ENCODE measurements around the gene DHX29. TPM values are rescaled to one million over a fixed set of nuclear protein-coding genes. Genes with fewer than 3 reads are reported as not detected.
A peak's percentile ranks its signal among the peaks of the same experiment; 100 is the strongest.

DHX29 gene
- total RNA-seq, 2 donors from 2014 or later: 18.6 to 21.4 TPM

DNA sequence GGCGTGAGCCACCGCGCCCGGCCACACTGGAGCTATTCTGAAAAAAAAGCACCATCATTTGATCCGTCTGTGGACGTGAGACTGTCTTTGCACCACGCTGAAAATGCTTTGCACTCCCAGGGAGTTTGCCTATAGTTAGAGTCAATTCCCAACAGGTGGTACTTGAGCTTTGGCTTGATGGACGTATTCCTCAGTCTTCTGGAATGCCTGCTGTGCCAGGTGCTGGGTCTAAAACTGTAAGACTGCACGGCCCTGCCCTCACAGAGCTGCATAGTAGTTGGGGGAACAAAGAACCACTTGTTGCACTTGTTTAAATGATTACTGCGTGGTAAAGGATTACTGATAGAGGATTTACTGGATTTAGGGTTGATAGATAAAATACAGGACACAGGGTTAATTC, 70.7 kb downstream of the DHX29 start:
- ATAC-seq (no peak), DNase-seq (no peak)
- intact Hi-C loops (cut with DNase I, micrococcal nuclease): loop anchor here in 1 of 2 donors (10.0 kb wide), 1 partner anchor 62 kb away; the partner anchor contains the start of gene CDC20B

DNA sequence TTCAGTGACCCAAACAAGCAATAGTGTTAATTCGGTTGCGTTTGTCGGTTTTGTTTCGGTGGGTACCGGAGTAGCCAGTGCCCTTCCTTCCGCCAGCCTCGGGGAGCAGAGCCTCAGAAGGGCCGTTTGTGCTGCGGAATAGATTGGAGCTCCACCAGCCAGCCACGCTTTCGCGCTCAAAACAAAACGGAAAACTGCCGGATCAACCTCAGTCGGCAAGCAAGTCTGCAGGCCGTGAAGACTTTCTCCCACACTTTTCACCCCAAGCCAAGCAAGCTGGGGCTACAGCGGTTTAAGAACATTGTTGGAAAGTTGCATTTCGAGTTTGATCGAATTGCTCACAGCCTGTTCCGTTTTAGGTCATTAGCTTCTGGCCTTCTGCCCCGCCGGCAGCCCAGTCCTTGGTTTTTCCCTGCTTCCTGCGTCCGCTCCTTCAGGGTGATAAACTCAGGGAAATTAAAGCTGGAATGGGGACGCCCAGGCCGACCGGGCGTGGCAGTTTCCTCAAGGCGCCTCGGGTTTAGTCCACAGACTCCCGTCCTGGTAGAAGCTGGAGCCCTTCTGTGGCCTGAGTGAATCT, 73.3 kb downstream of the DHX29 start:
- DNase-seq (peak; percentile 72 to 76), ATAC-seq (peak; percentile 63)
- intact Hi-C loops (cut with DNase I, micrococcal nuclease): loop anchor here in 1 of 2 donors (10.0 kb wide), 1 partner anchor 59 kb away; the partner anchor contains the start of gene CDC20B

DNA sequence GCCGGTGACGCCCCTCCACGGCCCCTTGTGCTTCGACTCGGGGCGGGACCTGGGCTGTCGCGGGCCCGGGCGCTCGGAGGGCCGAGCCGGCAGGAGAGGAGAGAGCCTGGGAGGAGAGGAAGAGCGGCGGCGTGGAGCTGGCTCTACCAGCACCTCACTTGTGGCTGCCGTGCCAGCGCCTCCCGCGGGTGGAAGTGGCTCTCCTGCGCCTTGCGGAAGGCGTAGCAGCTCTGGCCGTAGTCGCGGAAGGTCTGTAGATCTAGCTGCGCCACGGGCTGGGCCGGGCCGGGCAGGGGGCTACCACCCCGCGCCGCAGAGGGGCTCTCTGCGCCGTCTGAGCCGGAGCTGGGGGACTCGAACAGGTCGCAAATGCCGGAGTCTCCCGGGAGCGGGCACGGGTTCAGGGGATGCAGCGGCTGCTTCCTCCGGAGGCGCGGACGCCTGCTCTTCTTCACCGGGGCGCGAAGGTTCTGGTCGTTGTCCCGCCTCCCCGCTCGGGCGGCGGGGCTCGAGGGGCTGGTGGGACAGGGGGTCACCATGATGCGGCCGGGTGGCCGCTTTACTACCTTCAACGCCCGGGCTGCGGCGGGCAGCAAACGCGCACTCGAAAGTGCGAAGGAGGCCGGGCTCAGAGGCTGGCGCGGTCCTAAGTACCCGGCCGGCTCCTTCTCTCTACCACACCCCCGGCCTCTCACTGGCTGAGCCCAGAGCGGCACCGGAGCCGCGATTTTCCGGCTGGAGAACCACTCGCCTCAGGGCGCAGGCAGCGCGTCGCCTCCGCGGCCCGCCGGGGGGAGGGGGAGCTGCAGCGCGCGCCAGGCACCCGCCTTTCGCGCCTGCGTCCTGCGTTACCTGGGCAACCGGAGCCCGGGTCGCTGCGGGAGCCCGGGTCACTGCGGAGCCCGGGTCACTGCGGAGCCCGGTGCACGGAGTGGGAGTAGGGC, 74.2 kb downstream of the DHX29 start, which contains the start of gene CCNO:
TSS of gene CCNO (minus strand) at position 624 of the 944 bp plus-strand sequence. CDS start at position 539, 85 bp downstream.
- intact Hi-C loops (cut with DNase I, micrococcal nuclease): loop anchor here in 1 of 2 donors (10.0 kb wide), 1 partner anchor 58 kb away; the partner anchor contains the start of gene CDC20B
- peak; percentile 75 to 78 for DNase-seq
- ATAC-seq: peak; percentile 80

DNA sequence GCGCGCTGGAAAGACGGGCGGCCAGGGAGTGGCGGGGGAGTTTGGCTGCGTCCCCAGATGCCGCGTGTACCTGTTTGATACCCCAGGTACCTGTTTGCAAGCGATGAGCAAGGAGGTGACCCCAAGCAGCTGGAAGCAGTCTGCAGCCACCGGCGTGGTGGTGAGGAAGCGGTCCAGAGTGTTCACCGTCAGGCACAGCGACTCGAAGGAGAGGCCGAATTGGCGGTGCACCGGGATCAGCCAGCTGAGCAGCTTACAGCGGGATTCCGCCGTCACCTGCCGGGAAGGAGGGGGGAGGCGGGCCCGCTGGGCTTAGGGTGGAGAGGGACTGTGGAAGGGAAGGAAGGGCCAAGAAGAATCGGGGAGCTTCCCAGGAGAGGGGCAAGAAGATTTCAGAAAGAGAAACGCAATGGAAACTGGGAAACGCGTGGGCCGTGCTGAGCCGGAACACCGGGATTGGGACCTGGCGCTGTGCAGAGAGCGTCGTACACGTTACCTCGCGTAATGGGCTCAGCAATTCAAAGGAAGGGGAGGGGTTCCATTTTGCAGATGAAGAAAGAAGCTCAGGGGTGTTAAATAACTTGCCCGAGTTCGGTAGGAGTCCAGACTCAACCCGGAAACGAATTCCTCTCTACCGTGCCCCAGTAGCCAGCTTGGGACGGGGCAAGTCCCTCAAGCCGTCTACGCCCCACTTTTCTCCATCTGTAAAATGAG, 75.1 kb downstream of the DHX29 start:
- ATAC-seq: peak; percentile 27
- intact Hi-C loops (cut with DNase I, micrococcal nuclease): loop anchor here in 1 of 2 donors (10.0 kb wide), 1 partner anchor 58 kb away; the partner anchor contains the start of gene CDC20B
- peak; percentile 42 to 51 for DNase-seq

DNA sequence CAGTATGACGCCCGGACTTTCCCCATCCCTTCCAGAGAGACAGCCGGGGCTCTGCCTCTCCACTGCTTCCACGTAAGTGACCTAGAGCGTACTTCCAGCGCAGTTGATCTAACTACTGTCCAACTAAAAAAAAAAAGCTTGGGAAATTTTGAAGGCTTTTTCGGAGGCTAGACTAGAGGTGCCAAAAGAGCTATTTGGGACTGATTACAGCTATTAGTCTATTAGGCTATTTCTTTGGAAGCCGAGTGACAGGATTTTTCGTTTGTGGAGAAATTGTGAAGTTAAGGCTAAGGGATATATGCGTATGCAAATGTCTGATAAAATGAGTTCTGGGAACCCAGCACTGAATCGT, 75.6 kb downstream of the DHX29 start:
- intact Hi-C loops (cut with DNase I, micrococcal nuclease): loop anchor here in 1 of 2 donors (10.0 kb wide), 1 partner anchor 57 kb away; the partner anchor contains the start of gene CDC20B
- no peak for ATAC-seq

DNA sequence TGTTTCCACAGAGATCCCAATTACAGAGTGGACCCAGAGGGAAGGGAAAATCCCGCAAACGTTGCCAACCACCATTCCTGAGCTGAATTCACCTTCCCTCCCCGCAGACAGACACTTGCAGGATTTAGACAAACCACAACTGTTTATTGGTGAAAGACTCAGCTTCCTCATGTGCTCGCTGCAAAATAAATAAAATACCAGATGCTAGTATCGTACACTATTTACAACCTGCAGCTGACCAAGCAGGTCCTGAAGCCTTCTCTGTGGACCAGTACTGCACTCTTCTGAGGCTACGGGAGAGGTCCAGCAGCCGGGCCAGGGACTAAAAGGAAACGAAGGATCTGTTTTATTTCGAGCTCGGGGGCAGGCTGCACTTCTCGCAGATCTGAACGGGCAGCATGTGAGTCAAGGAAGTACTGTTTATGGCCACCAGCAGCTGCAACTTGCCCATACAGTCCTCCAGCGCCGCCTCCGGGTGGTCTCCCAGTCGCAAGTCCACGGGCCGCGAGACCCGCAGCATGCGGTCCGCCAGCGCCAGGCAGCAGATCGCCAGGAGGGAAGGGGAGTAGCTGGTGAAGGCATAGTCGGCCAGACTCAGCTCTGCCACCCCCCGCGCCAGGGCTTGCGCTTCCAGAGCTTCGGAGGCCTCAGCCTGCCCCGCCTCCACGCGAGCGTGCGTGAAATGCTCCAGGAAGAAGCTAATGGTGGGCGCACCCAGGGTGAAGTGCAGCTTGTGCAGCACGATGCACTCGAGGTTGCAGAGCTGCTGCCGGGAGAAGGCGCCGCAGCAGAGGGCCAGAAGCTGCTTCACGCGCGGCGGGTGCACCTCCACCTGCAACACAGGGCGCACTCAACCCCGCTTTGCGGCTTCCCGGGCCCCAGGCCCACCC, 76.2 kb downstream of the DHX29 start:
- ATAC-seq (peak; percentile 19), DNase-seq (peak; percentile 36 to 51)
- intact Hi-C loops (cut with DNase I, micrococcal nuclease): loop anchor here in 1 of 2 donors (10.0 kb wide), 1 partner anchor 56 kb away; the partner anchor contains the start of gene CDC20B

More for the DNA sequence above, 75.6 kb downstream of the DHX29 start:
- DNase-seq: no peak

DNA sequence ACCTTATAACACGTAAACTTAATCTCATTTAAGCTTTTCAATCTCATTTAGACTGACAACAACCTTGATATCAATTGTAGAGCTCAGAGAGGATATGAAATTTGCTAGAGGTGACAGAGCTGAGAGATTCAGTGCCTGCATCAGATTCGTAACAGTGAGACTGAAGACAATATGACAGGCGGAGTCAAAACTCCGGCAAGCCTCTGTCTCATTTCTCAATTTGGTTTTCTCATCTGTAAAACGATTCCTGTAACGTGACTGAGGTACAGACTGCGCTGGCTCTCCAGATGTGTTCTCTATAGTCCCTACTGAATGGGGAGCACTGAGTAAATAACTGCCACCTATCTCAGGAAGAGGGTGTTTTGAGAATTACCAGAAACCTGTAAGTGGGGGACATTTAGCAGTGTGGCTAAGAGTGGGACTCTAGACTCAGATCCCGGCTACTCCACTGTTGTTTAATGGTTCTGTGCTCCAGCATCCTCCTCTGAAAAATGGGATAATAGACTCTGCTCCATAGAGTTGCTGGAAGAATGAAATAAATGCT, 77.3 kb downstream of the DHX29 start:
- intact Hi-C loops (cut with DNase I, micrococcal nuclease): loop anchor here in 1 of 2 donors (10.0 kb wide), 1 partner anchor 55 kb away; the partner anchor contains the start of gene CDC20B
- DNase-seq (no peak), ATAC-seq (no peak)

DNA sequence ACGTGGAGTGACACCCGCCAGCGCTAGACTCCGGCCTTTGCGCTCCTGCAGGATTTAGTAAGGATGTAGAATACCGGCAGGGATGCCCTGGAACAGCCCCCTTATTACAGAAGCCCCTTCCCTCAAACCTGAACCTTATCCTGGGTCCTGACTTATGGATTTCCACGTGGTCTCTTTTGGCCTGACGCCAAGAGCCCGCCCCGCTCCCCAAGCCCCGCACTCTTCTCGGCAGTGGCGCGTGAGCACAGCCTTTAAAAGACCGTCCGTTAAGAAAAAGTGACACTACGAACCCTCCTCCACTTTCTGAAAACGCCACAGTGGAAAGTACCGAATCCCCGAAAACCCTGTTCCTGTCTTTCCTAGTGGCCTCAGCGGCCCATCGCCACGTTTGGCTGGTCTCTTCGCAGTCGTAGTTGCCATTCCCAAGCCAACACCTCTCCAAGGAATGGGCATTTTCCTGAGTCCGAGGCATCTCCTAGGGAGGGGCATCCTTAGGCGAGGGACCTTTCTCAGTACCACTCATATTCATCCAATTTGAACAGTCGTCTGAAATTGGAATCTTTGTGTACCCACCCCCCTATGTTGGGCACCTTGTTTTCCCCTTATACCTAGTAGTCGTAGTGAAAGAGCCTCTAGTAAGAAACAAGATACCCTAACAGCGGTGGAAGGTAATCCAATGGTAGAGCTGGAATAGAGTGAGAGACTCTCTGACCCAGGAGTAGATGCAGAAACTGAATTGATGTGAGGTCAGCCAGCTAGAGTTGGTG, 79.6 kb downstream of the DHX29 start:
- intact Hi-C loops (cut with DNase I, micrococcal nuclease): no loop called here
- ATAC-seq (no peak), DNase-seq (no peak)

DNA sequence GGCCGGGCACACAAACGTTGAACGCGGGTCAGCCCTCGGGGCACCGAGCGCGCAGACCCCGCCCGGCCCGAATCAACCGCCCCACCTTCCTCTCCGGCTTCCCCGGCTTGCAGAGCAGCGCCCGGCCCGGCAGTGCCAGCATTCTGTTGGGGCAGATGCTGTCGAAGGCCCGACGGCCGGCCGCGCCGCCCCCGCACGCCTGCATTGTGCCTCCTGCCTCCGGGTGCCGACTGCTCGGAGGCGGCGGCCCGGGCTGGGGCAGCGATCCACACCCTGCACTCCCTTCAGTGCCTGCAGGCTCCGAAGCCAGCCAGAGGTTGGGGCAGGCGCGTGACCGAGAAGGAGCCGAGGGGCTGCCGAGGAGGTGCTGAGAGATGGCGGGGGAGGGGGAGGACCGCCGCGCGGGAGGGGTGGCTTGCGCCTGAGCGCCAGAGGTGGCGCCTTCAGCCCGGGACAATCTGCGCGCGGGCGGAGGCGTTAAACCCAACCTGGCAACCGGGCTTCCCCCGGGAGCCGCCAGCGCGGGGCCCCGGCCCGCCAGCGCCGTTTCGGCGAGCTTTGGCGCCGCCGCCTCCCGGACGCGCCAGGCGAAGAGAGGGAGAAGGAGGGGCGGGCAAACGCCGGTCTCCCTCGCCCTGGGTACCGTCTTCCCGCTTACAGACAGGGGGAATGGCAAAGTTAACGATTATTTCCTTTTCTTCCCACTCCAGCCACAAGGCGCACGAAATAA, 80.4 kb downstream of the DHX29 start, which contains the start of gene MCIDAS:
TSS of gene MCIDAS (minus strand) at position 382 of the 730 bp plus-strand sequence. CDS start at position 205, 177 bp downstream.
- intact Hi-C loops (cut with DNase I, micrococcal nuclease): no loop called here
- peak; percentile 45 to 76 for DNase-seq
- peak; percentile 79 for ATAC-seq

DNA sequence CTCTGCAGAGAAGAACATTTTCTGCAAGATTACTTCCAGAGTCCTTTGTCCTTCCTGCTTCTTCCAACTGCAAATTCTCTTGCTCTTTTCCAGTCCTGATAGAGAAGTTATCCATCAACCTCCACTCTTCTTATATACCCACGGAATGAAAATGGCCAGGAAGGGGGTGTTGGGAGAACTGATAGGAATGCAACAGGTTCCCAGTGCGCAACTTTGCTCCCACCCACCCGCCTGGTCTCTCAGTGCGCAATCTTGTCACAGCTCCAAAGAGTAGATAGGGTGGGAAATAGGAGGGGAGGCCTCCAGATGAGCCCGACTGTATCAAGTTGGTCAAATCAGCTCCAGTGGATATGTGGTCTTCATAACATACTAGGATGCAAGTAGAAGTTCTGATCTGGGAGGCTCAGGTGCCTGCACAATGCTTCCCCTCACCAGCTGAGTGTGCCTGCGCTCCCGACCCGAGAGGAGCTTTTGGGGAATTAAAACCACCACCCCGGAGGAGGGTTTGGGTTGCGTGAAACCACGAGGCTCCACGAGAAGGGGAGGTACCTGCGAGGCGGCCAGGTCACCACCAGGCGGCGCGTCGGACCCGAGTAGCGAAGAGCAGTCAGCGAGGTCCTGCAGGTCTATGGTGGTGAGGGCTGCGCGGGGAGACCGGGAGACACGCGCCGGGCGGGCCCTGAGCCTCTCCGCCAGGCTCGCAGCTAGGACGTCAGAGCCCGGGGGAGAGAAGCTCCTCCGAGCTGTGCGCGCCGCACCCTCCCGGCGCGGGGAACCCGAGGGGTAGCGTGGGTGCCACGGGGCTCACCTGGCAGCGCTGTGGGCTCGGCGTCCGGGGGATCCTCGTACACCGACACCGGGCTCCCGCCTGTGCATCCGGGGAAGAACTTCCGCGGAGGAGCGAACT, 81.2 kb downstream of the DHX29 start:
- intact Hi-C loops (cut with DNase I, micrococcal nuclease): no loop called here
- DNase-seq: peak in 1 of 2 donors; percentile 70
- ATAC-seq: peak; percentile 67

DNA sequence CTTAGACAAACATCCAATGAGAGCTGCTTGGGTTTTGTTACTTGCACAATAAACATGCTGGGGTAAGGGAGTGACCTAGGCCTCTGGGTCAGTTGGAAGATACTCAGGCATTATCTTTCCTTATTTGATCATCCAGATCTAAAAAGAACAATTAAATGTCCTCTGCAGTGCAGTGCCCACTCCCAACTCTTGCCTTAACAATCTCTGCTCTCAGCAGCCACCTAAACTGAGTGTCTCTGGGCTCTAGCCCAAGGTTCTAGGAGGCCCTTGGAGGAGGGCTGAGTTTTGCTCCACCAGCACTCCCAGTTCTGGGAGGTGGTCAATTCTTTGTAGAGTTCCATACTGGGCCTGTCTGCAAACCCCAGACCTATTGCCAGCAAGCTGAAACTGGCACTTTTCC, 82.1 kb downstream of the DHX29 start:
- ATAC-seq (no peak), DNase-seq (no peak)
- intact Hi-C loops (cut with DNase I, micrococcal nuclease): no loop called here

DNA sequence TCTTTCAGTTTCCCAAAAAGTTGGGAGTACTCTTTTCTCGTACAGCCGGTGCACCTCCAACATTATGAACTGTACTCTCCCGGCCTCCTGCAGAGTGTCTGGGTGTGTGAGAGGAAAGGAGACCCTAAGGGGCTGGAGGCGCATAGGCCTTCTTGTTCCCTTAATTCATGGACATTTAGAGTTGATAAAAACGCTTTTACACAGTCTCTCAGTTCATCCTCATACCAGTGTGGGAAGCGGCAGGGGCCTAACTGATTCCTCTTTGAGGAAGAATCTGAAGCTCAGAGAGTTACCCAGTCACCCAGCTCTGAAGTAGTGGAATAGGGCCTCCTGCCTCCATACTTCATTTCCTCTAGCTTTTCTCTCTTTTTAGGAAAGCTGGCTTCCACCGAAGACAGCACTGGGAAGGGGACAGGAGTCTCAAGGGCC, 83.7 kb downstream of the DHX29 start:
- ATAC-seq: no peak
- DNase-seq: no peak
- intact Hi-C loops (cut with DNase I, micrococcal nuclease): no loop called here

DNA sequence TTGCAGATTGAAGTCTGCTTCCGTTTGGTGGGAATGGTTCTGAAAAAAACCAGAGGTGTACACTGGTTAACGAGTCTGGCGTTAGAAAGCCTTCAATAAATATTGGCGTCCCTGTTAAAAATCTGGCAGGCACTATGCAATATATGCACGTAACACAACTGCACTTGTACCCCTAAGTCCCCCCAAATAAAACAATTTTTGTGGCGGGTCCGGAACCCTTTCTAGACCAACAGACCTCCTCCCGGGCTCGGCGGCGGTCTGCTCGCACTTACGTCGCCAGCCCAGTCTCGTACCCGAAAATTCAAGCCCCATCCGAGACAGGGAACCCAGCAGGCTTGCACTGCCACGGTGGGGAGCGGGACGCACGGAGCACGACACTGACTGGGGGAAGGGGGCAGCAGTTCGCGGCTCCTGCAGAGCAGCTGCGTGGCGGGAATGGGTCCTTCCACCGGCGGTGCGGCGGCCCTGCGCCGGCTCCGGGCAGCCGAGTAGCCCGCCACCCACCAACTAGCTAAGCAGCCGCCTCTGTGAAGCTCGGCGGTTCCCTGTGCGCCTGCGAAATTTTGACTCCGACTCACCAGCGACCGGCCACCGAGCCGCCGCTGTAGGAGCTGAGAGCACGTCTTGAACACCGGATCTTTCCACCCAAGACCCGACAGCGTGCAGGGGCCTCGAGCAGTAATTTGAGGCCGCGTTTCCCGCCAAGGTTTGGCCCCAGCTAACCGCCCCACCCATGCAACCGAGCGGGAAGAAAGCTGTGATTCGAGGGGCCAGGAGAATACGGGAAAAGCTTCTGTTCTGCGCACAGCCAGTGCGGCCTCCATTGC, 84.3 kb downstream of the DHX29 start:
- ATAC-seq (no peak), DNase-seq (no peak)
- intact Hi-C loops (cut with DNase I, micrococcal nuclease): no loop called here
